Measurements from ENCODE around the gene TLR3. TPM values are rescaled to one million over a fixed set of nuclear protein-coding genes. Genes with fewer than 3 reads are reported as not detected.

Gene TLR3
- total RNA-seq, 2 experiments from 2014 or later, result 0.28 to 0.47 TPM

- H3K36me3 ChIP-seq (ENCODE audit: insufficient read depth, low read length), result no peaks in the 10 kb centered on the region
- peaks cover 28% of the 10 kb centered on the region for H3K27me3 Mint-ChIP-seq
- no peaks in the 10 kb centered on the region for H3K9me3 Mint-ChIP-seq
- POLR2A ChIA-PET, result no interaction called here
- H3K4me1 Mint-ChIP-seq (ENCODE audit: low read depth), result no peaks in the 10 kb centered on the region
- no peak overlapping the region for H3K27ac ChIP-seq (ENCODE audit: low read depth in 1 of 2, low read length in 2 of 2)
- no peaks in the 10 kb centered on the region for H3K36me3 Mint-ChIP-seq (ENCODE audit: low read depth)
- DNase-seq, result no peak
- no peak for ATAC-seq (ENCODE audit: poor library complexity)
- no peak for TF ChIP-seq CTCF (IDR thresholded peaks at IDR 0.05)
- no peaks in the 10 kb centered on the region for H3K9me3 ChIP-seq (ENCODE audit: control insufficient read depth in 1 of 2, insufficient read depth in 1 of 2, low read length in 2 of 2)
- no peak overlapping the region for H3K4me3 ChIP-seq (ENCODE audit: low read length)
- no peaks in the 10 kb centered on the region for H3K4me1 ChIP-seq (ENCODE audit: insufficient read depth, low read length)
- no peak overlapping the region for H3K4me3 Mint-ChIP-seq
- peaks cover 0 to 5% of the 10 kb centered on the region in 2 experiments for H3K27me3 ChIP-seq (ENCODE audit: control insufficient read depth in 1 of 2, insufficient read depth in 2 of 2, low read length in 2 of 2)
- intact Hi-C loops (cut with DNase I, micrococcal nuclease), result no loop called here
- no peak overlapping the region for H3K27ac Mint-ChIP-seq
- CTCF ChIA-PET, result no interaction called here
Observed at GRCh38 chr4:186096681-186097165, 27.8 kb downstream of the TLR3 start.

DNA sequence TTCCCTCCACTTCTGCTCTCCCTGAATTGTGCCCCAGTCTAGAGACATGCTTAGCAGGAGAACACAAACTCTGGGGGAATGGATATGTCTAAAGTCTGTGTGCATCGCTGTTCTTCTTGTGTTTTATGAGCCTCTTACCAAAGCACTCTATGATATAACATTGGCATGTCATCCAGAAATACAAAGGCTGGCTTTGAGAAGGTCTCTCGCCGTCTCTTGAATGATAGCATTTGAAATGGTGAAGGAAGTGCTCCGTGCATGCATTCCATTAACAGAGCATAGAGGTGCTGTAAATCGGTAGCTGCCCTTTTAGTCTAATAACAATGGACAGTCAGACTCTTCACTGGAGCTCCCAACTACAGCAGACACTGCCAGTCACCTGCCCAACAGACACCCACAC lies 28.4 kb downstream of the TLR3 start:
- no peaks in the 10 kb centered on the region for H3K4me1 ChIP-seq (ENCODE audit: insufficient read depth, low read length)
- no peak overlapping the region for H3K4me3 ChIP-seq (ENCODE audit: low read length)
- ATAC-seq (ENCODE audit: poor library complexity), result no peak
- Mint-ChIP-seq H3K4me3 (no peak overlapping the region), H3K4me1 (ENCODE audit: low read depth) (no peaks in the 10 kb centered on the region), H3K27ac (no peak overlapping the region), H3K9me3 (no peaks in the 10 kb centered on the region), H3K27me3 (peaks cover 29% of the 10 kb centered on the region), H3K36me3 (ENCODE audit: low read depth) (no peaks in the 10 kb centered on the region)
- no peak for TF ChIP-seq CTCF (IDR thresholded peaks at IDR 0.05)
- H3K27me3 ChIP-seq (ENCODE audit: control insufficient read depth in 1 of 2, insufficient read depth in 2 of 2, low read length in 2 of 2), result peaks cover under 1 to 5% of the 10 kb centered on the region in 2 experiments
- no peak for DNase-seq
- no peaks in the 10 kb centered on the region for H3K36me3 ChIP-seq (ENCODE audit: insufficient read depth, low read length)
- ChIA-PET POLR2A (no interaction called here), CTCF (no interaction called here)
- H3K27ac ChIP-seq (ENCODE audit: low read depth in 1 of 2, low read length in 2 of 2), result no peak overlapping the region
- no peaks in the 10 kb centered on the region for H3K9me3 ChIP-seq (ENCODE audit: control insufficient read depth in 1 of 2, insufficient read depth in 1 of 2, low read length in 2 of 2)
- intact Hi-C loops (cut with DNase I, micrococcal nuclease), result no loop called here

GRCh38 chr4:186102931-186103330 lies 34.0 kb downstream of the TLR3 start:
- Histone ChIP-seq H3K4me3 (ENCODE audit: low read length) (no peak overlapping the region), H3K36me3 (ENCODE audit: insufficient read depth, low read length) (no peaks in the 10 kb centered on the region), H3K27me3 (ENCODE audit: control insufficient read depth in 1 of 2, insufficient read depth in 2 of 2, low read length in 2 of 2) (peaks cover 15 to 37% of the 10 kb centered on the region in 2 experiments), H3K9me3 (ENCODE audit: control insufficient read depth in 1 of 2, insufficient read depth in 1 of 2, low read length in 2 of 2) (no peaks in the 10 kb centered on the region), H3K4me1 (ENCODE audit: insufficient read depth, low read length) (peaks cover 13% of the 10 kb centered on the region), H3K27ac (ENCODE audit: low read depth in 1 of 2, low read length in 2 of 2) (no peak overlapping the region)
- ATAC-seq (ENCODE audit: poor library complexity) (no peak), DNase-seq (no peak)
- Mint-ChIP-seq H3K4me3 (no peak overlapping the region), H3K9me3 (no peaks in the 10 kb centered on the region), H3K27ac (no peak overlapping the region), H3K36me3 (ENCODE audit: low read depth) (no peaks in the 10 kb centered on the region), H3K4me1 (ENCODE audit: low read depth) (peaks cover 13% of the 10 kb centered on the region), H3K27me3 (peaks cover 60% of the 10 kb centered on the region)
- ChIA-PET POLR2A (no interaction called here), CTCF (no interaction called here)
- intact Hi-C loops (cut with DNase I, micrococcal nuclease), result no loop called here
- no peak for TF ChIP-seq CTCF (IDR thresholded peaks at IDR 0.05)

Measured in CD4-positive, alpha-beta T cell (primary cell).